GM12878 (cell line): ENCODE results near the gene KBTBD2.

Experiments
- EP300 ChIP-seq, 2 experiments: fragments of 150-350 bp in 1 of 2; IDR thresholded peaks; 2 replicates each; pipeline ENCODE4 v1.6.1; 2011 to 2012; ENCODE audit warnings: low read depth in 2 of 2, low read length in 2 of 2, borderline replicate concordance in 1 of 2, improper control_type of control experiment in 1 of 2, inconsistent platforms in 1 of 2; ENCODE audit not compliant: control insufficient read depth in 1 of 2
- HDAC2 ChIP-seq: fragments of 200-600 bp; sonication (generic); IDR thresholded peaks from 2 replicates; pipeline ENCODE4 v1.6.1; 2017
- JUND ChIP-seq: IDR thresholded peaks from 2 replicates; pipeline ENCODE4 v1.6.1; 2012; ENCODE audit warnings: low read depth, mild to moderate bottlenecking, low read length, improper control_type of control experiment, moderate library complexity
- POLR2AphosphoS2 ChIP-seq: IDR thresholded peaks from 2 replicates; pipeline ENCODE4 v1.6.1; 2011; ENCODE audit warnings: low read depth, mild to moderate bottlenecking, low read length, improper control_type of control experiment, moderate library complexity
- TCF7 ChIP-seq: IDR thresholded peaks from 2 replicates; pipeline ENCODE4 v1.6.1; 2014; ENCODE audit warnings: antibody characterized with exemption, borderline replicate concordance

DNA sequence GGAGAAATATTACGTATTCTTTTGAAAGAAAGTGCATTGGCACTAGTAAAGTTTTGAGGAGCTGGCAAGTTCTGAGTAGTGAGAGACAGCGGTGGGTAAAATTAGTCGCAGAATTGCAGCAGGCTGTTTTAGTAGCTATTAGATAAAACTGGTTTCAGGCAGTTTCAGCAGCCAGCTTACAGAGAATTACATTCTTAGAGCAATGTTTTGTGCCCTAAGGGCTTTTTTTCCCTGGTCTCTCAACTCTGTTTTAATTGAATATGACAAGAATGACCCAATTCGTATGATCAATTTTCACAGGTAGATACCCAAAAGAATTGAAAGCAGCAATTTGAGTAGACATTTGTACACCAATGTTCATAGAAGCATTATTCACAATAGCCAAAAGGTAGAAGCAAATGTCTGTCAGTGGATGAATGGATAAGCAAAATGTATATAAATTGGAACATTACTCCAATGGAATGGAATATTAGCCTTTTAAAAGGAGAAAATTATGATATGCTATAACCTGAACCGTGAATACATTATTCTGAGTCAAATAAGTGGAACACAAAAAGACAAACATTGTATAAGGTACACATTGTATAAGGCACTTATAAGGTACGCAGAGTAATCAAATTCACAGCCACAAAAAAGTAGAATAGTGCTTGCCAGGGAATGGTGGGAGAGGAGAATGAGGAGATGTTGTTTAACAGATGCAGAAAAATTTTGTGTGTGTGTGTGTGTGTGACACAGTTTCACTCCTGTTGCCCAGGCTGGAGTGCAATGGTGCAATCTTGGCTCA, 5.2 kb upstream of the KBTBD2 start:
- TF ChIP-seq TCF7 = no peak
- TF ChIP-seq EP300 (IDR thresholded peaks at IDR 0.05; ENCODE audit: borderline replicate concordance in 1 of 2, control insufficient read depth in 1 of 2, low read depth in 2 of 2, low read length in 2 of 2) = no peak
- TF ChIP-seq POLR2AphosphoS2 = no peak
- no peak for TF ChIP-seq HDAC2
- no peak for TF ChIP-seq JUND
